ENCODE measurements around the gene ZNF581.
A peak's percentile ranks its signal among the peaks of the same experiment; 100 is the strongest.

Gene ZNF581

DNA sequence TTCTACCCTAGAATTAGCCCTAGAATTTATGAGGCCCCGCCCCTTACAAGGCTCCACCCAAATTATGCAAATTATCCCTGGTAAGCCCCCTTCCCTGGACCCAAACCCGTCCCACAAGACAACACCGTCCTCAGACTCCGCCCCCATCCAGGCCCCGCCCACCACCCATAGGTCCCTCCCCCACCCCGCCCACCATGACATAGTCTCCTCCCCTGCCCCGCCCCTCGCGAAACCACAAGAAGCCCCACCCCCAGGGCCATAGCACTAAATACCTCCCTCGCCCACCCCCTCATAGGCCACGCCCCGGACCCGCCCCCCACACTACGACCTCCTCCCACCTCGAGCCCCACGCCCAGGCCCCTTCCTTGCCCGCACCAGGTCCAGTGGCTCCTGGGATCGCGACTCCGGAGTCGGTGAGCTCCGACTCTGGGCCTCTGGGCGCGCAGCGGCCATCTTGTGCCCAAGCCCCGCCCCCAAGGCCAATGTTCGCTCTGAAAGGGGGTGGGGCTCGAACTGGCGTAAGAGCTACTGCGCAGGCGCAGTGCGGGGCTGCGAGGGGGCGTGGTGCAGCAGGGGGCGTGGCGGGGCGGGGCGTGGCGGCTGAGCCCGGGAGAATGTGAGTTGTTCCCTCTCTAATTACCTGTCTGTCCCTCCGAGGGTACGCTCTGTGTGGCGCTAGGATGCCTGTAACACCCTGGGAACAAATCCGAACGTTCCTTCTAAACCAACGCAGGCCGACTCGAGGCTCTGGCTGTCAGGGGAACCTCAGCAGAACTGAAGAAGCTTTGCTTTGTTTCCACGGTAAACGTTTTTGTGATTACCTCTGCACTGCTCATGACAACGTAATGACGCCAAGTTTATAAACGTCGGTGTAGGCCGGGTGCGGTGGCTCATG is 19.1 kb upstream of the ZNF581 start, which contains the start of gene ZNF784:
Gene ZNF784 (minus strand): TSS at position 458 of the 895 bp plus-strand sequence. CDS start 5 bp downstream, at position 453.
- Histone ChIP-seq H3K27ac (ENCODE audit: poor library complexity, severe bottlenecking) (peak within 1 kb of the TSS; percentile 60), H3K9me3 (ENCODE audit: severe bottlenecking) (no peaks in the 10 kb centered on the region), H3K4me3 (ENCODE audit: severe bottlenecking) (peak within 1 kb of the TSS; percentile 41), H3K4me1 (ENCODE audit: insufficient read depth, poor library complexity, severe bottlenecking) (peaks cover 4% of the 10 kb centered on the region), H3K36me3 (ENCODE audit: low read depth) (no peaks in the 10 kb centered on the region), H3K27me3 (ENCODE audit: insufficient read depth, poor library complexity, severe bottlenecking) (no peaks in the 10 kb centered on the region)
- ATAC-seq (ENCODE audit: low read depth) (peak; percentile 68), DNase-seq (ENCODE audit: low spot score) (peak; percentile 87)
- TF ChIP-seq, protein P1, sequence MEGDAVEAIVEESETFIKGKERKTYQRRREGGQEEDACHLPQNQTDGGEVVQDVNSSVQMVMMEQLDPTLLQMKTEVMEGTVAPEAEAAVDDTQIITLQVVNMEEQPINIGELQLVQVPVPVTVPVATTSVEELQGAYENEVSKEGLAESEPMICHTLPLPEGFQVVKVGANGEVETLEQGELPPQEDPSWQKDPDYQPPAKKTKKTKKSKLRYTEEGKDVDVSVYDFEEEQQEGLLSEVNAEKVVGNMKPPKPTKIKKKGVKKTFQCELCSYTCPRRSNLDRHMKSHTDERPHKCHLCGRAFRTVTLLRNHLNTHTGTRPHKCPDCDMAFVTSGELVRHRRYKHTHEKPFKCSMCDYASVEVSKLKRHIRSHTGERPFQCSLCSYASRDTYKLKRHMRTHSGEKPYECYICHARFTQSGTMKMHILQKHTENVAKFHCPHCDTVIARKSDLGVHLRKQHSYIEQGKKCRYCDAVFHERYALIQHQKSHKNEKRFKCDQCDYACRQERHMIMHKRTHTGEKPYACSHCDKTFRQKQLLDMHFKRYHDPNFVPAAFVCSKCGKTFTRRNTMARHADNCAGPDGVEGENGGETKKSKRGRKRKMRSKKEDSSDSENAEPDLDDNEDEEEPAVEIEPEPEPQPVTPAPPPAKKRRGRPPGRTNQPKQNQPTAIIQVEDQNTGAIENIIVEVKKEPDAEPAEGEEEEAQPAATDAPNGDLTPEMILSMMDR (IDR thresholded peaks at IDR 0.05; ENCODE audit: poor library complexity, severe bottlenecking) = no peak

DNA sequence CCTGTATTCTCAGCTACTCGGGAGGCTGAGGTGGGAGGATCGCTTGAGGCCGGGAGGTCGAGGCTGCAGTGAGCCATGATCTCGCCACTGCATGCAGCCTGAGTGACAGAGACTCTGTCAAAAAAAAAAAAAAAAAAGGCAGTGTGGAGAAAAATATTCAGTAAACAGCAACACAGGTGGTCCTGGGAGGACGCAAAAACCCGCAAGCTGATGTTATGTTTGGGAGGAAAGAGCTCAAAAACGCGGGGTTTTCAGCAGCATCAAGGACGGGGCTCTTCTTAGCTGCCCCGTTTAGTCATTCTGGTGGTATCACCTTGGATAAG is 18.5 kb upstream of the ZNF581 start:
- DNase-seq (ENCODE audit: low spot score) = no peak
- no peaks in the 10 kb centered on the region for H3K27me3 ChIP-seq (ENCODE audit: insufficient read depth, poor library complexity, severe bottlenecking)

DNA sequence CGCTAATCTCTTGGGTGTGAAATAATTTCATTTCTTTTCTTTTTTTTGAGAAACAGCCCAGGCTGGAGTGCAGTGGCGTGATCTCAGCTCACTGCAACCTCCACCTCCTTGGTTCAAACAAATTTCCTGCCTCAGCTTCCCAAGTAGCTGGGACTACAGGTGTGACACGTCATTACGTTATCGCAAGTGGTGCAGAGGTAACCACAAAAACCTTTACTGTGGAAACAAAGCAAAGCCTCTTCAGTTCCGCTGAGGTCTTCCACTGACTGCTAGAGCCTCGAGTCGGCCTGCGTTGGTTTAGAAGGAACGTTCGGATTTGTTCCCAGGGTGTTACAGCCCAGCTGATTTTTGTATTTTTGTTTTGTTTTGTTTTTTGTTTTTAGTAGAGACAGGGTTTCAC is 17.1 kb upstream of the ZNF581 start:
- Histone ChIP-seq H3K27me3 (ENCODE audit: insufficient read depth, poor library complexity, severe bottlenecking) (no peaks in the 10 kb centered on the region), H3K27ac (ENCODE audit: poor library complexity, severe bottlenecking) (no peak overlapping the region), H3K4me3 (ENCODE audit: severe bottlenecking) (no peak overlapping the region), H3K9me3 (ENCODE audit: severe bottlenecking) (no peaks in the 10 kb centered on the region), H3K36me3 (ENCODE audit: low read depth) (no peaks in the 10 kb centered on the region), H3K4me1 (ENCODE audit: insufficient read depth, poor library complexity, severe bottlenecking) (peaks cover 4% of the 10 kb centered on the region)
- TF ChIP-seq, protein P1 (IDR thresholded peaks at IDR 0.05; ENCODE audit: poor library complexity, severe bottlenecking) = no peak
- ATAC-seq (ENCODE audit: low read depth) (no peak), DNase-seq (ENCODE audit: low spot score) (no peak)

More for the DNA sequence above, 18.5 kb upstream of the ZNF581 start:
- TF ChIP-seq, protein P1 (IDR thresholded peaks at IDR 0.05; ENCODE audit: poor library complexity, severe bottlenecking) = no peak
- H3K27ac ChIP-seq (ENCODE audit: poor library complexity, severe bottlenecking) = no peak overlapping the region
- H3K36me3 ChIP-seq (ENCODE audit: low read depth) = no peaks in the 10 kb centered on the region
- H3K4me3 ChIP-seq (ENCODE audit: severe bottlenecking) = peak overlapping the region; percentile 41
- H3K9me3 ChIP-seq (ENCODE audit: severe bottlenecking) = no peaks in the 10 kb centered on the region
- H3K4me1 ChIP-seq (ENCODE audit: insufficient read depth, poor library complexity, severe bottlenecking) = peaks cover 4% of the 10 kb centered on the region
- ATAC-seq (ENCODE audit: low read depth) = no peak

DNA sequence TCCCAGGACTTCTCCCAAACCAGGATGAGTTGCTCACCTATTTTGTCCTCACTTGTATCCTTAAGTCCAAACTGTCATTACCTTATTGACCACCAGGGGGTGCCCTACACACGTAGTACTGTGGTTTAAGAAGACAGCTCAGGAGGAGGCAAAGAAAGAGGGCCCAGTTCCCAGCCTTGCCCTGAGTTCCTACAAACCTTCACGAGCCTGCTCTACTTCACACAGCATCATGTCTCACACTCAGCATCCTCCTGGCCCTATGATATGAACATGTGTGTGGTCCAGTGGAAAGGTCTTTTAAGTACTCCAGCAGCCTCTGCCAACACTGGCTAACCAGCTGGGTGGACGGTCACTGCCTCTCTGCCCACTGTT is 11.0 kb upstream of the ZNF581 start:
- H3K27me3 ChIP-seq (ENCODE audit: insufficient read depth, poor library complexity, severe bottlenecking) = no peaks in the 10 kb centered on the region
- TF ChIP-seq, protein P1 (IDR thresholded peaks at IDR 0.05; ENCODE audit: poor library complexity, severe bottlenecking) = peak; percentile 82
- no peak overlapping the region for H3K4me3 ChIP-seq (ENCODE audit: severe bottlenecking)
- no peaks in the 10 kb centered on the region for H3K9me3 ChIP-seq (ENCODE audit: severe bottlenecking)
- DNase-seq (ENCODE audit: low spot score) = no peak
- no peaks in the 10 kb centered on the region for H3K36me3 ChIP-seq (ENCODE audit: low read depth)
- H3K4me1 ChIP-seq (ENCODE audit: insufficient read depth, poor library complexity, severe bottlenecking) = peaks cover 5% of the 10 kb centered on the region
- H3K27ac ChIP-seq (ENCODE audit: poor library complexity, severe bottlenecking) = no peak overlapping the region
- ATAC-seq (ENCODE audit: low read depth) = peak; percentile 53

DNA sequence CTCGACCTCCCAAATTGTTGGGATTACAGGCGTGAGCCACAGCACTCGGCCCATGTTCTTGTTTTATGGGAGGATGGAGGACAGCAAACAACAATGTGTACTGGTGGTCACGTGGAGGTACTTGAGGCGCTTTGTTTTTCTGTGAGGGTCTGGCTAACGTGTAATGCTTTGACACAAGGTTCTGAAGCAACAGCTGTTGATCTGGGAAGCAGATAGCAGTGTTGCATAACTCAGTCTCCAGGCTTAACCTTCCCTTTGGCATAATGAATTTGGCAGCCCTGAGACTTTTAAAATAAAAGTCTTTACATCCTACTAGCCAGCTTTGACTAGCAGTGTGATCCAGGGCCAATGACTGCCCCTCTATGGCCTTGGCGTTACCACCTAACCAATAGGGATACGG is 9.6 kb upstream of the ZNF581 start:
- Histone ChIP-seq H3K36me3 (ENCODE audit: low read depth) (0 out of 2 replicates have a peak, but pooled peaks cover 3% of the 10 kb centered on the region), H3K9me3 (ENCODE audit: severe bottlenecking) (no peaks in the 10 kb centered on the region), H3K4me3 (ENCODE audit: severe bottlenecking) (no peak overlapping the region), H3K4me1 (ENCODE audit: insufficient read depth, poor library complexity, severe bottlenecking) (peaks cover 5% of the 10 kb centered on the region), H3K27me3 (ENCODE audit: insufficient read depth, poor library complexity, severe bottlenecking) (no peaks in the 10 kb centered on the region), H3K27ac (ENCODE audit: poor library complexity, severe bottlenecking) (no peak overlapping the region)
- ATAC-seq (ENCODE audit: low read depth) (no peak), DNase-seq (ENCODE audit: low spot score) (no peak)
- TF ChIP-seq, protein P1 (IDR thresholded peaks at IDR 0.05; ENCODE audit: poor library complexity, severe bottlenecking) = no peak
